ENCODE data around the gene CEP112.

CEP112 gene

GRCh38 chr17:65750631-65751115, 441.3 kb downstream of the CEP112 start:
- no peak overlapping the region; the same call in 1 of the 2 replicates for H3K9ac ChIP-seq
- H3K4me2 ChIP-seq, result peak overlapping the region; percentile 8

DNA sequence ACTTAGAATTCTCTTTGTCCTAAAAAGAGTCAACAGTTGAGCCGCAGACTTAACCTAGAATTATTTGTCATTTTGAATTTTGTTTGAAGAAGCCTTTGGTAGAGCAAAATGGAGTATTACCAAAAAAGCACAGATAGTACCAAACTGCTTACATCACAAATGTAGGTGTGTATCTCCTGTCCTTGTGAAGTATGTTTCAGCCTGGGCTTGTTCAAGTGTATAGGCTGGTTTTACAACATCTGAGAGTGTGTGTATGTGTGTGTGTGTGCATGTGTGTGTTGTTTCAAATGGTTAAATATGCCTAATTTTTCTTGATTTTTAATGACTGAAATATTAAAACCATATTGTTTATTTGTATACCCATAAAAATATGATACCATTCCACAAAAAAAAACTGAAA, 441.8 kb downstream of the CEP112 start:
- Histone ChIP-seq H3K36me3 (ENCODE audit: insufficient read depth) (no peaks in the 10 kb centered on the region), H4K20me1 (ENCODE audit: insufficient read depth) (no peaks in the 10 kb centered on the region), H3K9ac (no peak overlapping the region), H3K4me3 (IDR thresholded peaks at IDR 0.05; ENCODE audit: insufficient read depth, low read depth, low read length) (no peak overlapping the region), H3K4me1 (ENCODE audit: low read depth, poor library complexity, severe bottlenecking) (peaks cover 22% of the 10 kb centered on the region), H3K4me2 (peak overlapping the region; percentile 8; the same call in 1 of the 2 replicates), H3K79me2 (ENCODE audit: insufficient read depth, low read depth) (no peaks in the 10 kb centered on the region), H2AFZ (ENCODE audit: low read depth) (no peak overlapping the region), H3K27me3 (ENCODE audit: insufficient read depth, low read depth) (no peaks in the 10 kb centered on the region), H3K27ac (peak overlapping the region; percentile 18; the same call in 1 of the 2 replicates)
- no peak for TF ChIP-seq CTCF (conservative IDR thresholded peaks at IDR 0.05; ENCODE audit: low read depth, low read length)

More at GRCh38 chr17:65750631-65751115, 441.3 kb downstream of the CEP112 start:
- Histone ChIP-seq H3K4me3 (IDR thresholded peaks at IDR 0.05; ENCODE audit: insufficient read depth, low read depth, low read length) (no peak overlapping the region), H2AFZ (ENCODE audit: low read depth) (no peak overlapping the region), H3K4me1 (ENCODE audit: low read depth, poor library complexity, severe bottlenecking) (peaks cover 22% of the 10 kb centered on the region), H3K27ac (peak overlapping the region; percentile 18; the same call in 1 of the 2 replicates), H4K20me1 (ENCODE audit: insufficient read depth) (no peaks in the 10 kb centered on the region), H3K79me2 (ENCODE audit: insufficient read depth, low read depth) (no peaks in the 10 kb centered on the region), H3K36me3 (ENCODE audit: insufficient read depth) (no peaks in the 10 kb centered on the region), H3K27me3 (ENCODE audit: insufficient read depth, low read depth) (no peaks in the 10 kb centered on the region)
- TF ChIP-seq CTCF (conservative IDR thresholded peaks at IDR 0.05; ENCODE audit: low read depth, low read length), result no peak

GRCh38 chr17:65749479-65749878, 442.5 kb downstream of the CEP112 start:
- Histone ChIP-seq H3K4me3 (IDR thresholded peaks at IDR 0.05; ENCODE audit: insufficient read depth, low read depth, low read length) (no peak overlapping the region), H4K20me1 (ENCODE audit: insufficient read depth) (no peaks in the 10 kb centered on the region)
- TF ChIP-seq CTCF (conservative IDR thresholded peaks at IDR 0.05; ENCODE audit: low read depth, low read length), result no peak

GRCh38 chr17:65745241-65745640, 446.7 kb downstream of the CEP112 start:
- Histone ChIP-seq H3K4me2 (no peak overlapping the region), H3K4me1 (ENCODE audit: low read depth, poor library complexity, severe bottlenecking) (peaks cover 6% of the 10 kb centered on the region), H3K36me3 (ENCODE audit: insufficient read depth) (no peaks in the 10 kb centered on the region; the same call in 1 of the 2 replicates), H3K4me3 (IDR thresholded peaks at IDR 0.05; ENCODE audit: insufficient read depth, low read depth, low read length) (no peak overlapping the region), H3K9ac (no peak overlapping the region), H4K20me1 (ENCODE audit: insufficient read depth) (no peaks in the 10 kb centered on the region), H3K79me2 (ENCODE audit: insufficient read depth, low read depth) (no peaks in the 10 kb centered on the region), H2AFZ (ENCODE audit: low read depth) (no peak overlapping the region), H3K27ac (no peak overlapping the region), H3K27me3 (ENCODE audit: insufficient read depth, low read depth) (no peaks in the 10 kb centered on the region)
- no peak for TF ChIP-seq CTCF (conservative IDR thresholded peaks at IDR 0.05; ENCODE audit: low read depth, low read length)

More at GRCh38 chr17:65749479-65749878, 442.5 kb downstream of the CEP112 start:
- H3K36me3 ChIP-seq (ENCODE audit: insufficient read depth), result no peaks in the 10 kb centered on the region
- H3K27me3 ChIP-seq (ENCODE audit: insufficient read depth, low read depth), result no peaks in the 10 kb centered on the region
- H3K27ac ChIP-seq, result no peak overlapping the region
- no peak overlapping the region for H3K4me2 ChIP-seq
- no peak overlapping the region for H2AFZ ChIP-seq (ENCODE audit: low read depth)
- H3K4me1 ChIP-seq (ENCODE audit: low read depth, poor library complexity, severe bottlenecking), result peaks cover 22% of the 10 kb centered on the region
- H3K9ac ChIP-seq, result no peak overlapping the region
- H3K79me2 ChIP-seq (ENCODE audit: insufficient read depth, low read depth), result no peaks in the 10 kb centered on the region
